HepG2 (cell line): ENCODE measurements around the gene ARL16. TPM values are rescaled to one million over a fixed set of nuclear protein-coding genes. Genes with fewer than 3 reads are reported as not detected.

ENCODE experiments used
- ATAC-seq: fragments of 200-7000 bp; cut with Tn5 transposase; 3 replicates; pipeline ENCODE4 v1.9.1; 2020; ENCODE audit warnings: mild to moderate bottlenecking, moderate library complexity
- BruUV-seq: library from RNA; stranded (reverse); fragments of 400-500 nt; replicated peaks from 2 replicates; lab custom pipeline; 2021; lab: Mats Ljungman, UMichigan
- CTCF ChIA-PET: fragments of 300-600 bp; formaldehyde crosslinking; extraction: SDS; loops from one replicate; lab custom pipeline; 2021; ENCODE audit warnings: low total read pairs, inconsistent platforms, low intra/inter-chr PET ratio; lab: Yijun Ruan, JAX
- POLR2A ChIA-PET: fragments of 350-600 bp; sonication (Branson Sonifier 250); formaldehyde crosslinking; loops from one replicate; lab custom pipeline; 2020; ENCODE audit warnings: antibody characterized with exemption, inconsistent platforms; lab: Yijun Ruan, JAX
- DNase-seq: peaks from one replicate; pipeline ENCODE4 v3.0.0-alpha.2; 2015; ENCODE audit warnings: low spot score
- FAIRE-seq: peaks from 3 replicates; lab custom pipeline; 2011; peaks lifted over from hg19 to GRCh38; lab: Jason Lieb, UNC
- H2AFZ ChIP-seq: one replicate; pipeline ENCODE4 v1.6.1; 2011; ENCODE audit warnings: low read length, inconsistent platforms
- H3K27ac ChIP-seq: fragments of 300-600 bp; 3 replicates; pipeline ENCODE4 v1.8.0; 2011; ENCODE audit warnings: mixed run types, mild to moderate bottlenecking, mixed read lengths, low read length, inconsistent platforms; ENCODE audit not compliant: insufficient read depth; ENCODE audit errors: extremely low read length
- H3K27me3 ChIP-seq, 2 experiments: fragments of 200-600 bp in 1 of 2; 2 replicates in 1 of 2; 3 replicates in 1 of 2; pipeline versions ENCODE4 v1.6.0 to v1.8.0; 2011; ENCODE audit warnings: low read length in 2 of 2, mild to moderate bottlenecking in 2 of 2, moderate library complexity in 2 of 2, inconsistent platforms in 1 of 2; ENCODE audit not compliant: insufficient read depth in 2 of 2, control insufficient read depth in 1 of 2
- H3K36me3 ChIP-seq, 2 experiments: fragments of 200-600 bp in 1 of 2; replicated peaks in 1 of 2; 2 replicates in 1 of 2; 3 replicates in 1 of 2; pipeline versions ENCODE4 v1.5.1 to v1.8.0; 2011; ENCODE audit warnings: low read length in 2 of 2, inconsistent platforms in 1 of 2; ENCODE audit not compliant: insufficient read depth in 2 of 2, control insufficient read depth in 1 of 2
- H3K4me1 ChIP-seq: 2 replicates; pipeline ENCODE4 v1.5.1; 2012; ENCODE audit warnings: low read length, inconsistent platforms; ENCODE audit not compliant: insufficient read depth
- H3K4me2 ChIP-seq: 2 replicates; pipeline ENCODE4 v1.6.0; 2011; ENCODE audit warnings: low read depth, low read length, inconsistent platforms
- H3K4me3 ChIP-seq, 3 experiments: fragments of 200-600 bp in 1 of 3; sonication (generic), shearing (Covaris generic) in 1 of 3; replicated peaks in 1 of 3; 2 replicates each; pipeline ENCODE4 v1.5.1; 2011 to 2016; ENCODE audit warnings: low read length in 3 of 3, inconsistent platforms in 2 of 3, low read depth in 2 of 3, mild to moderate bottlenecking in 2 of 3, control low read depth in 1 of 3, mixed read lengths in 1 of 3; ENCODE audit not compliant: insufficient read depth in 1 of 3
- H3K79me2 ChIP-seq: one replicate; pipeline ENCODE4 v1.6.1; 2011; ENCODE audit warnings: low read length, inconsistent platforms; ENCODE audit not compliant: insufficient read depth
- H3K9ac ChIP-seq: 2 replicates; pipeline ENCODE4 v1.6.0; 2011; ENCODE audit warnings: mild to moderate bottlenecking, low read depth, low read length, inconsistent platforms; ENCODE audit not compliant: insufficient read depth
- H3K9me3 ChIP-seq: 2 replicates; pipeline ENCODE4 v1.5.1; 2012; ENCODE audit warnings: mild to moderate bottlenecking, low read length
- H4K20me1 ChIP-seq: 2 replicates; pipeline ENCODE4 v1.6.0; 2011; ENCODE audit warnings: inconsistent platforms, mild to moderate bottlenecking, low read length, moderate library complexity; ENCODE audit not compliant: insufficient read depth
- CHCHD3 ChIP-seq: sonication (generic); formaldehyde crosslinking; IDR thresholded peaks from 2 replicates; pipeline ENCODE4 v1.8.0; 2022; ENCODE audit warnings: mild to moderate bottlenecking, missing genetic modification reagents, moderate library complexity
- KDM4B ChIP-seq: sonication (generic); formaldehyde crosslinking; IDR thresholded peaks from 2 replicates; pipeline ENCODE4 v1.4.0; 2020; ENCODE audit warnings: missing genetic modification reagents
- MATR3 ChIP-seq: sonication (generic); formaldehyde crosslinking; IDR thresholded peaks from 2 replicates; pipeline ENCODE4 v1.4.0; 2020; ENCODE audit warnings: missing genetic modification reagents
- NCOA2 ChIP-seq: sonication (generic); formaldehyde crosslinking; IDR thresholded peaks from 2 replicates; pipeline ENCODE4 v1.8.0; 2022; ENCODE audit warnings: inconsistent platforms
- POLR2AphosphoS5 ChIP-seq: IDR thresholded peaks from 2 replicates; pipeline ENCODE4 v1.6.1; 2012; ENCODE audit warnings: low read depth, low read length
- ZNF160 ChIP-seq: sonication (generic); formaldehyde crosslinking; IDR thresholded peaks from 2 replicates; pipeline ENCODE4 v1.8.0; 2022; ENCODE audit warnings: mild to moderate bottlenecking, inconsistent platforms, missing genetic modification reagents
- ZNF274 ChIP-seq: sonication (generic); formaldehyde crosslinking; IDR thresholded peaks from 2 replicates; pipeline ENCODE4 v1.5.1; 2020; ENCODE audit warnings: mild to moderate bottlenecking, missing genetic modification reagents
- ZNF3 ChIP-seq: IDR thresholded peaks from 2 replicates; pipeline ENCODE4 v1.7.0; 2017; ENCODE audit warnings: inconsistent platforms
- ZNF468 ChIP-seq: sonication (generic); formaldehyde crosslinking; IDR thresholded peaks from 2 replicates; pipeline ENCODE4 v1.8.0; 2022; ENCODE audit warnings: mild to moderate bottlenecking, moderate library complexity, missing genetic modification reagents
- ZNF761 ChIP-seq: sonication (generic); formaldehyde crosslinking; conservative IDR thresholded peaks from 2 replicates; pipeline ENCODE4 v1.4.0; 2020; ENCODE audit warnings: mild to moderate bottlenecking, missing genetic modification reagents
- ZNF768 ChIP-seq: sonication (generic); formaldehyde crosslinking; IDR thresholded peaks from 2 replicates; pipeline ENCODE4 v1.4.0; 2020; ENCODE audit warnings: missing genetic modification reagents
- WGBS: methylation state at CpG from one replicate; pipeline ENCODE4 v1.1.6; 2017; ENCODE audit warnings: low lambda C conversion rate; 5-methylcytosine and 5-hydroxymethylcytosine counted together
- in situ Hi-C: cut with HindIII; loops from 2 replicates; pipeline ENCODE4 v1.10.0; 2017; ENCODE audit warnings: low pct_unique_long_range_greater_than_20kb; ENCODE audit not compliant: extremely low pct_ligation_motif_present
- intact Hi-C: fragments of 100-400 bp; cut with micrococcal nuclease; formaldehyde crosslinking; loops from one replicate; pipeline ENCODE4 v1.10.0; 2022; ENCODE audit not compliant: unreplicated experiment
- polyA plus RNA-seq, 8 experiments: library from polyadenylated mRNA; depleted of rRNA in 3 of 8; stranded (reverse) in 7 of 8; unstranded in 1 of 8; fragments of >200 nt; fragmentation: Illumina TruSeq in 4 of 8; extraction: Trizol in 4 of 8; gene quantifications; 2 replicates each; pipeline versions ENCODE4 v1.2.1 to v1.2.3, GENCODE V29; 2011 to 2016; ENCODE audit warnings: low read depth in 4 of 8, missing spikeins in 1 of 8, mixed read lengths in 1 of 8; ENCODE audit not compliant: insufficient read depth in 1 of 8
- total RNA-seq, 5 experiments: library from RNA; depleted of rRNA; stranded (reverse); fragments of >200 nt; fragmentation: Illumina TruSeq; extraction: Trizol; gene quantifications; 2 replicates each; pipeline ENCODE4 v1.2.3, GENCODE V29; 2016; ENCODE audit warnings: low read depth in 1 of 5
- TF ChIP-seq, protein P1 (sequence below): sonication (generic); formaldehyde crosslinking; IDR thresholded peaks from 2 replicates; pipeline ENCODE4 v1.5.0; 2020; ENCODE audit warnings: mild to moderate bottlenecking, missing genetic modification reagents, borderline replicate concordance
- TF ChIP-seq, protein P2 (sequence below): sonication (generic); formaldehyde crosslinking; IDR thresholded peaks from 2 replicates; pipeline ENCODE4 v1.5.0; 2020; ENCODE audit warnings: mild to moderate bottlenecking, missing genetic modification reagents

ARL16 gene
- total and polyA plus RNA-seq, 2 of the 13 experiments (the other 11 are each of a cell fraction or from before 2014, with no cell fraction given) = 20.8 to 30.8 TPM

DNA sequence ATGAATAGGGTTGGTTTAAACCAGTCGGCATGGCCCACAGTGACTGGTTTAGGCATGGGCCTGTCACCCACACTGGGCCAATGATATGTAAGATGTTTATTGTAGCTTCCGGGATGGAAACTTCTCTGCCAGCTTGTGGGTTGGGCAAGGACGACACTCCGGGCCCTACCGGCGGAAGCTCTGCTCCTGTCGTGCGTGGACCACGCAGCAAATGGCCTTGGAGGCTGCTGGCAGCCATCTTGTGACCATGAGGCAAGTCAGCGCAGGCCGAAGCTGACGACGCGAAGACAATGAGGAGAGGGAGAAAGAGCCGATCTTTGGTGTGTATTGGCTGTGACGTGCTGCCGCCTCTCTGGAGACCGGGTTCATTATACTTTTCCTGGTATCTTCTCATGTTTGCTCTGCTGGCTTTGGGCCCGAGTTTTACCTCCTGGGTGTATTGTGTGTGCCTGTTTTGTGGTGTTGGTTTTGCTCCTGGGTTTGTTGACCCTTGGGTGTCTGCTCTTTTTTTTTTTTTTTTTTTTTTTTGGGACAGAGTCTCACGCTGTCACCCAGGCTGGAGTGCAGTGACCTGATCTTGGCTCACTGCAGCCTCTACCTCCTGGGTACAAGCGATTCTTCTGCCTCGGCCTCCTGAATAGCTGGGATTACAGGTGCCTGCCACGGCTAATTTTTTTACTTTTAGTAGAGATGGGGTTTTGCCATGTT is 43.9 kb upstream of the ARL16 start:
- Histone ChIP-seq H2AFZ (peak overlapping the region; percentile 24), H3K36me3 (no peaks in the 10 kb centered on the region), H3K27me3 (peaks cover 0 to 5% of the 10 kb centered on the region in 2 experiments; a peak in 3 of 5 replicates), H3K27ac (peak overlapping the region; percentile 79), H3K9me3 (no peaks in the 10 kb centered on the region), H3K9ac (peak overlapping the region; percentile 66), H3K4me1 (peaks cover 46% of the 10 kb centered on the region), H3K4me2 (peak overlapping the region; percentile 65), H4K20me1 (no peaks in the 10 kb centered on the region), H3K79me2 (no peaks in the 10 kb centered on the region), H3K4me3 (peak overlapping the region in 1 of 3 experiments; percentile 47; a peak in 2 of 6 replicates)
- peak; percentile 86 for ATAC-seq
- whole genome bisulfite sequencing = 10% methylated on average over 9 of the region's 23 CpGs
- intact Hi-C loops = no loop called here
- ChIA-PET CTCF (no interaction called here), POLR2A (interaction anchor here (0.6 to 5.7 kb wide), 28 partner anchors 8 to 339 kb away, joined by 3 to 134 read pairs (median 5); partner anchors contain the start of genes ANAPC11, ARL16, CCDC137 and CENPX)
- in situ Hi-C loops = no loop called here
- TSS peak; percentile 51 for BruUV-seq
- FAIRE-seq = peak; percentile 90
- DNase-seq = peak; percentile 95
- TF ChIP-seq ZNF274 (CRISPR knock-in tag) = peak; percentile 99
- peak; percentile 86 for TF ChIP-seq NCOA2 (CRISPR knock-in tag)
- peak; percentile 61 for TF ChIP-seq POLR2AphosphoS5
- no peak for TF ChIP-seq MATR3
- peak; percentile 99 for TF ChIP-seq KDM4B (CRISPR knock-in tag)
- TF ChIP-seq, protein P1, sequence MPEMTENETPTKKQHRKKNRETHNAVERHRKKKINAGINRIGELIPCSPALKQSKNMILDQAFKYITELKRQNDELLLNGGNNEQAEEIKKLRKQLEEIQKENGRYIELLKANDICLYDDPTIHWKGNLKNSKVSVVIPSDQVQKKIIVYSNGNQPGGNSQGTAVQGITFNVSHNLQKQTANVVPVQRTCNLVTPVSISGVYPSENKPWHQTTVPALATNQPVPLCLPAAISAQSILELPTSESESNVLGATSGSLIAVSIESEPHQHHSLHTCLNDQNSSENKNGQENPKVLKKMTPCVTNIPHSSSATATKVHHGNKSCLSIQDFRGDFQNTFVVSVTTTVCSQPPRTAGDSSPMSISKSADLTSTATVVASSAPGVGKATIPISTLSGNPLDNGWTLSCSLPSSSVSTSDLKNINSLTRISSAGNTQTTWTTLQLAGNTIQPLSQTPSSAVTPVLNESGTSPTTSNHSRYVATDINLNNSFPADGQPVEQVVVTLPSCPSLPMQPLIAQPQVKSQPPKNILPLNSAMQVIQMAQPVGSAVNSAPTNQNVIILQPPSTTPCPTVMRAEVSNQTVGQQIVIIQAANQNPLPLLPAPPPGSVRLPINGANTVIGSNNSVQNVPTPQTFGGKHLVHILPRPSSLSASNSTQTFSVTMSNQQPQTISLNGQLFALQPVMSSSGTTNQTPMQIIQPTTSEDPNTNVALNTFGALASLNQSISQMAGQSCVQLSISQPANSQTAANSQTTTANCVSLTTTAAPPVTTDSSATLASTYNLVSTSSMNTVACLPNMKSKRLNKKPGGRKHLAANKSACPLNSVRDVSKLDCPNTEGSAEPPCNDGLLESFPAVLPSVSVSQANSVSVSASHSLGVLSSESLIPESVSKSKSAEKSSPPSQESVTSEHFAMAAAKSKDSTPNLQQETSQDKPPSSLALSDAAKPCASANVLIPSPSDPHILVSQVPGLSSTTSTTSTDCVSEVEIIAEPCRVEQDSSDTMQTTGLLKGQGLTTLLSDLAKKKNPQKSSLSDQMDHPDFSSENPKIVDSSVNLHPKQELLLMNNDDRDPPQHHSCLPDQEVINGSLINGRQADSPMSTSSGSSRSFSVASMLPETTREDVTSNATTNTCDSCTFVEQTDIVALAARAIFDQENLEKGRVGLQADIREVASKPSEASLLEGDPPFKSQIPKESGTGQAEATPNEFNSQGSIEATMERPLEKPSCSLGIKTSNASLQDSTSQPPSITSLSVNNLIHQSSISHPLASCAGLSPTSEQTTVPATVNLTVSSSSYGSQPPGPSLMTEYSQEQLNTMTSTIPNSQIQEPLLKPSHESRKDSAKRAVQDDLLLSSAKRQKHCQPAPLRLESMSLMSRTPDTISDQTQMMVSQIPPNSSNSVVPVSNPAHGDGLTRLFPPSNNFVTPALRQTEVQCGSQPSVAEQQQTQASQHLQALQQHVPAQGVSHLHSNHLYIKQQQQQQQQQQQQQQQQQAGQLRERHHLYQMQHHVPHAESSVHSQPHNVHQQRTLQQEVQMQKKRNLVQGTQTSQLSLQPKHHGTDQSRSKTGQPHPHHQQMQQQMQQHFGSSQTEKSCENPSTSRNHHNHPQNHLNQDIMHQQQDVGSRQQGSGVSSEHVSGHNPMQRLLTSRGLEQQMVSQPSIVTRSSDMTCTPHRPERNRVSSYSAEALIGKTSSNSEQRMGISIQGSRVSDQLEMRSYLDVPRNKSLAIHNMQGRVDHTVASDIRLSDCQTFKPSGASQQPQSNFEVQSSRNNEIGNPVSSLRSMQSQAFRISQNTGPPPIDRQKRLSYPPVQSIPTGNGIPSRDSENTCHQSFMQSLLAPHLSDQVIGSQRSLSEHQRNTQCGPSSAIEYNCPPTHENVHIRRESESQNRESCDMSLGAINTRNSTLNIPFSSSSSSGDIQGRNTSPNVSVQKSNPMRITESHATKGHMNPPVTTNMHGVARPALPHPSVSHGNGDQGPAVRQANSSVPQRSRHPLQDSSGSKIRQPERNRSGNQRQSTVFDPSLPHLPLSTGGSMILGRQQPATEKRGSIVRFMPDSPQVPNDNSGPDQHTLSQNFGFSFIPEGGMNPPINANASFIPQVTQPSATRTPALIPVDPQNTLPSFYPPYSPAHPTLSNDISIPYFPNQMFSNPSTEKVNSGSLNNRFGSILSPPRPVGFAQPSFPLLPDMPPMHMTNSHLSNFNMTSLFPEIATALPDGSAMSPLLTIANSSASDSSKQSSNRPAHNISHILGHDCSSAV = peak; percentile 34; the same call in 1 of the 2 replicates
- TF ChIP-seq ZNF160 (CRISPR knock-in tag) = peak; percentile 96
- peak; percentile 85 for TF ChIP-seq ZNF3 (CRISPR knock-in tag)
- peak; percentile 88 for TF ChIP-seq ZNF768
- TF ChIP-seq CHCHD3 (CRISPR knock-in tag) = peak; percentile 97
- peak; percentile 94 for TF ChIP-seq ZNF761
- TF ChIP-seq, protein P2, sequence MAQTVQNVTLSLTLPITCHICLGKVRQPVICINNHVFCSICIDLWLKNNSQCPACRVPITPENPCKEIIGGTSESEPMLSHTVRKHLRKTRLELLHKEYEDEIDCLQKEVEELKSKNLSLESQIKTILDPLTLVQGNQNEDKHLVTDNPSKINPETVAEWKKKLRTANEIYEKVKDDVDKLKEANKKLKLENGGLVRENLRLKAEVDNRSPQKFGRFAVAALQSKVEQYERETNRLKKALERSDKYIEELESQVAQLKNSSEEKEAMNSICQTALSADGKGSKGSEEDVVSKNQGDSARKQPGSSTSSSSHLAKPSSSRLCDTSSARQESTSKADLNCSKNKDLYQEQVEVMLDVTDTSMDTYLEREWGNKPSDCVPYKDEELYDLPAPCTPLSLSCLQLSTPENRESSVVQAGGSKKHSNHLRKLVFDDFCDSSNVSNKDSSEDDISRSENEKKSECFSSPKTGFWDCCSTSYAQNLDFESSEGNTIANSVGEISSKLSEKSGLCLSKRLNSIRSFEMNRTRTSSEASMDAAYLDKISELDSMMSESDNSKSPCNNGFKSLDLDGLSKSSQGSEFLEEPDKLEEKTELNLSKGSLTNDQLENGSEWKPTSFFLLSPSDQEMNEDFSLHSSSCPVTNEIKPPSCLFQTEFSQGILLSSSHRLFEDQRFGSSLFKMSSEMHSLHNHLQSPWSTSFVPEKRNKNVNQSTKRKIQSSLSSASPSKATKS (CRISPR knock-in tag) = 0 out of 2 replicates have a peak, but pooled peaks have one; percentile 71
- TF ChIP-seq ZNF468 (CRISPR knock-in tag) = 0 out of 2 replicates have a peak, but pooled peaks have one; percentile 87
